ENCODE results near the gene CA4. TPM values are rescaled to one million over a fixed set of nuclear protein-coding genes. Genes with fewer than 3 reads are reported as not detected.

Gene CA4
- total RNA-seq, 3 donors from 2014 or later, result 4.7 to 46.5 (median 12.3) TPM

DNA sequence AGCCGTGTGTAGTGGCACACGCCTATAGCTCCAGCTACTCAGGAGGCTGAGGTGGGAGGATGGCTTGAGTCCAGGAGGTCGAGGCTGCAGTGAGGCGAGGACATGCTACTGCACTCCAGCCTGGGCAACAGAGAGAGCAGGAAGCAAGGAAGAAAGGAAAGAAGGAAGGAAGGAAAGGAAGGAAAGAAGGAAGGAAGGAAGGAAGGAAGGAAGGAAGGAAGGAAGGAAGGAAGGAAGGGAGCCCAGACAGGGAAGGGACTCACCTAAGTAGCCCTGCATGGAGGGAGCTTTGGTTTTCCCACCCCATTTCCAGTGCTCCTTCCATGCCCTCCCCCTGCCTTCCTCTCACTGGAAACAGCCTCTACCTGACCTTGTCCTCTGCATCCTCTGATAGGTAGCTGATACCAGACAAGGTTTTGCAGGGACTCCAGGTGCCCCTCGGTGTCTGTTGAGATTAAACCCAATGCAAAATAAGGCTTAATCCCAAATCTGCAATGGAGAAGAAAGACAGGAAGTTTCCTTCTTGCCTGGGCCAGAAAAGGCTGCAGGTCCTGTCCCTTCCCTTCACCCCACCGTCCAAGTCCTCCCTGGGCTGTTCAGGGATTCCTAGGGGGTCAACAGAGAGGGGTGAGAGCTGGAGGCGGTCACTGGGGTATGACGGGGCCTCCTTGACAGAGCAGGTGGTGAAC, 21.5 kb upstream of the CA4 start:
- intact Hi-C loops (cut with DNase I; ENCODE audit: low total_unique reads), result no loop called here
- H3K9me3 ChIP-seq, result no peaks in the 10 kb centered on the region
- no peak overlapping the region for H3K4me3 ChIP-seq
- H3K27ac ChIP-seq, result no peak overlapping the region
- no peaks in the 10 kb centered on the region for H3K27me3 ChIP-seq
- no peaks in the 10 kb centered on the region for H3K4me1 ChIP-seq
- TF ChIP-seq POLR2A (IDR thresholded peaks at IDR 0.05) (no peak), POLR2AphosphoS5 (IDR thresholded peaks at IDR 0.05) (no peak)
- TF ChIP-seq, protein P1, sequence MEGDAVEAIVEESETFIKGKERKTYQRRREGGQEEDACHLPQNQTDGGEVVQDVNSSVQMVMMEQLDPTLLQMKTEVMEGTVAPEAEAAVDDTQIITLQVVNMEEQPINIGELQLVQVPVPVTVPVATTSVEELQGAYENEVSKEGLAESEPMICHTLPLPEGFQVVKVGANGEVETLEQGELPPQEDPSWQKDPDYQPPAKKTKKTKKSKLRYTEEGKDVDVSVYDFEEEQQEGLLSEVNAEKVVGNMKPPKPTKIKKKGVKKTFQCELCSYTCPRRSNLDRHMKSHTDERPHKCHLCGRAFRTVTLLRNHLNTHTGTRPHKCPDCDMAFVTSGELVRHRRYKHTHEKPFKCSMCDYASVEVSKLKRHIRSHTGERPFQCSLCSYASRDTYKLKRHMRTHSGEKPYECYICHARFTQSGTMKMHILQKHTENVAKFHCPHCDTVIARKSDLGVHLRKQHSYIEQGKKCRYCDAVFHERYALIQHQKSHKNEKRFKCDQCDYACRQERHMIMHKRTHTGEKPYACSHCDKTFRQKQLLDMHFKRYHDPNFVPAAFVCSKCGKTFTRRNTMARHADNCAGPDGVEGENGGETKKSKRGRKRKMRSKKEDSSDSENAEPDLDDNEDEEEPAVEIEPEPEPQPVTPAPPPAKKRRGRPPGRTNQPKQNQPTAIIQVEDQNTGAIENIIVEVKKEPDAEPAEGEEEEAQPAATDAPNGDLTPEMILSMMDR (IDR thresholded peaks at IDR 0.05), result no peak
- H3K36me3 ChIP-seq, result no peaks in the 10 kb centered on the region
- peak in 1 of 2 donors; percentile 3 for DNase-seq (ENCODE audit: low spot score in 2 of 2)

DNA sequence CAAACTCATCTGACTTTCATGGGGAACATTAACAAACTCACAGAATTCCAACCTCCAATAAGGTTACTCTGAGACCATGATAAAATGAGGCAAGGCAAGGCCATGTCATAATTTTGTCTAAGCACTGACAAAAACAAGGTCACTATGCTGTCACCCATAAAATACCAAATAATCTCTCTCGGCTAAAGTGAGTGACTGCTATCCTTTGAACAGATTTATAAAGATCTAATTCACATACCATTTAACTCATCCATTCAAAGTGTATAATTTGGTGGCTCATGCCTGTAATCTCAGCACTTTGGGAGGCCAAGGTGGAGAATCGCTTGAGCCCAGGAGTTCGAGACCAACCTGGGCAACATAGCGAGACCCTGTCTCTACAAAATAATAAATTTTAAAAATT, 20.6 kb upstream of the CA4 start:
- no peaks in the 10 kb centered on the region for H3K4me1 ChIP-seq
- H3K27ac ChIP-seq, result no peak overlapping the region
- no peaks in the 10 kb centered on the region for H3K27me3 ChIP-seq
- no peak for DNase-seq (ENCODE audit: low spot score in 2 of 2)
- H3K4me3 ChIP-seq, result no peak overlapping the region
- TF ChIP-seq POLR2A (IDR thresholded peaks at IDR 0.05), result no peak
- TF ChIP-seq, protein P1 (IDR thresholded peaks at IDR 0.05), result no peak
- no peak for TF ChIP-seq POLR2AphosphoS5 (IDR thresholded peaks at IDR 0.05)
- intact Hi-C loops (cut with DNase I; ENCODE audit: low total_unique reads), result no loop called here
- H3K9me3 ChIP-seq, result no peaks in the 10 kb centered on the region
- H3K36me3 ChIP-seq, result no peaks in the 10 kb centered on the region

DNA sequence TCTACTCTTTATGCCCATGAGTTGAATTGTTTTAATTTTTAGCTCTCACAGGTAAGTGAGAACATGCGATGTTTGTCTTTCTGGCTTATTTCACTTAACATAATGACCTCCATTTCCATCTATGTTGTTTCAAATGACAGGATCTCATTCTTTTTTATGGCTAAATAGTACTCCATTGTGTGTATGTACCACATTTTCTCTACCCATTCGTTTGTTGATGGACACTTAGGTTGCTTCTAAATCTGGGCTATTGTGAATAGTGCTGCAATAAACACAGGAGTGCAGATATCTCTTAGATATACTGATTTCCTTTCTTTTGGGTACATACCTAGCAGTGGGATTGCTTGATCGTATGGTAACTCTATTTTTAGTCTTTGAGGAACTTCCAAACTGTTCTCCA, 19.3 kb upstream of the CA4 start:
- H3K4me3 ChIP-seq, result no peak overlapping the region
- no peaks in the 10 kb centered on the region for H3K4me1 ChIP-seq
- H3K27ac ChIP-seq, result no peak overlapping the region
- no peaks in the 10 kb centered on the region for H3K27me3 ChIP-seq
- no peaks in the 10 kb centered on the region for H3K9me3 ChIP-seq
- DNase-seq (ENCODE audit: low spot score in 2 of 2), result no peak
- H3K36me3 ChIP-seq, result no peaks in the 10 kb centered on the region
- no peak for TF ChIP-seq POLR2A (IDR thresholded peaks at IDR 0.05)
- no peak for TF ChIP-seq POLR2AphosphoS5 (IDR thresholded peaks at IDR 0.05)
- TF ChIP-seq, protein P1 (IDR thresholded peaks at IDR 0.05), result no peak
- intact Hi-C loops (cut with DNase I; ENCODE audit: low total_unique reads), result no loop called here

DNA sequence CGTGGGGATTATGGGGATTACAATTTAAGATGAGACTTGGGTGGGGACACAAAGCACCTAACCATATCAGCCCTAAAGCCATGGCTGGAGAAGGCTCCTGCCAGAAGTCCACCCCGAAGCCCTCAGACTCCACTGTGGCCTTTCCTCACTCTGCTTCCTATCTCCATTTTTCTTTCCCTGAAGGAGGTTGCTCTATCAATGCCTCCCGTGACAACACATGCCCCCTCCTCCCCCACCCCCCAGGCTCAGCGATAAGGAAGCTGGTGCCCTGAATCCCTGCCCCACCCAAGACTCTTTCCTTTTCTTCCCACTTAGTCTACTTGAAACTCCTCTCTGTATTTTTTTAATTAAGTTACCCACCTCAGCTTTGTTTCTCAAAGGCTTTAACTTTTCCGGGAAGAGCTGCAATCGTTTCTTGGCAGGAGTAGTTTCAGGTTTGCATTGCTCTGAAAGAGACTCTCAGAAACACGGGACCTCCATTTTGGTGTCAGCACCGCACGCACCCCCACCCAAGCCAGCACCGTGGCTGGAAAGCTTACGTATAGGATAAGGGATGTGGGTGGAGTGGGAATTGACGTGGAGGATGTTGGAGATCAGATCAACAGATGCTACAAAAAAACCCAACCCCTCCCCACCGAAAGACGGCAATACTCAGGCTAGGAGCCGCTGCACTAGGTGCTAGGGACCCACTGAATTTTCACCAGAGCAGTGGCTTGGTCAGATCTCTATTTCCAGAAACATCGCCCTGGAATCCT, 15.2 kb upstream of the CA4 start:
- intact Hi-C loops (cut with DNase I; ENCODE audit: low total_unique reads), result no loop called here
- TF ChIP-seq POLR2AphosphoS5 (IDR thresholded peaks at IDR 0.05) (no peak), POLR2A (IDR thresholded peaks at IDR 0.05) (no peak)
- TF ChIP-seq, protein P1 (IDR thresholded peaks at IDR 0.05), result no peak

More for the DNA sequence above, 15.2 kb upstream of the CA4 start:
- H3K9me3 ChIP-seq, result no peaks in the 10 kb centered on the region
- H3K27ac ChIP-seq, result peak overlapping the region in 1 of 2 donors; percentile 62
- peak in 1 of 2 donors; percentile 10 for DNase-seq (ENCODE audit: low spot score in 2 of 2)
- H3K36me3 ChIP-seq, result no peaks in the 10 kb centered on the region
- peaks cover 0 to 6% of the 10 kb centered on the region in 2 donors for H3K4me1 ChIP-seq
- H3K4me3 ChIP-seq, result peak overlapping the region; percentile 59 to 77 (median 69)
- H3K27me3 ChIP-seq, result peaks cover 10 to 19% of the 10 kb centered on the region in 2 donors
